H9 (cell line): ENCODE measurements around the gene PVR. TPM values are rescaled to one million over a fixed set of nuclear protein-coding genes. Genes with fewer than 3 reads are reported as not detected.

Source experiments
- DNase-seq: peaks from one replicate; pipeline ENCODE4 v3.0.0-alpha.2; 2017
- H2AFZ ChIP-seq: one replicate; pipeline ENCODE4 v1.6.1; 2013; ENCODE audit warnings: mild to moderate bottlenecking, low read length, control low read depth, moderate library complexity
- H2AK5ac ChIP-seq: 2 replicates; pipeline ENCODE4 v1.6.1; 2013; ENCODE audit warnings: low read length, control low read depth, mixed read lengths; ENCODE audit not compliant: insufficient read length
- H2BK120ac ChIP-seq: one replicate; pipeline ENCODE4 v1.6.1; 2013; ENCODE audit warnings: low read depth, mild to moderate bottlenecking, low read length, control low read depth, inconsistent platforms; ENCODE audit not compliant: poor library complexity, severe bottlenecking
- H2BK12ac ChIP-seq: 2 replicates; pipeline ENCODE4 v1.6.1; 2013; ENCODE audit warnings: low read length, control low read depth, mixed read lengths, low read depth; ENCODE audit not compliant: insufficient read length
- H2BK15ac ChIP-seq: 2 replicates; pipeline ENCODE4 v1.6.1; 2013; ENCODE audit warnings: low read depth, low read length, control low read depth
- H2BK20ac ChIP-seq: one replicate; pipeline ENCODE4 v1.6.1; 2013; ENCODE audit warnings: low read depth, mild to moderate bottlenecking, low read length, control low read depth, inconsistent platforms; ENCODE audit not compliant: poor library complexity, severe bottlenecking
- H2BK5ac ChIP-seq: 2 replicates; pipeline ENCODE4 v1.6.1; 2013; ENCODE audit warnings: low read length, control low read depth, mixed read lengths; ENCODE audit not compliant: insufficient read length
- H3K14ac ChIP-seq: 2 replicates; pipeline ENCODE4 v1.6.1; 2013; ENCODE audit warnings: low read length, control low read depth; ENCODE audit not compliant: insufficient read depth
- H3K18ac ChIP-seq: 2 replicates; pipeline ENCODE4 v1.6.1; 2013; ENCODE audit warnings: low read depth, mild to moderate bottlenecking, mixed read lengths, low read length, control low read depth; ENCODE audit not compliant: insufficient read length
- H3K23ac ChIP-seq: 2 replicates; pipeline ENCODE4 v1.6.1; 2013; ENCODE audit warnings: low read length, control low read depth, mixed read lengths, low read depth; ENCODE audit not compliant: insufficient read length
- H3K23me2 ChIP-seq: 2 replicates; pipeline ENCODE4 v1.6.1; 2013; ENCODE audit warnings: low read depth, mild to moderate bottlenecking, mixed read lengths, low read length, control low read depth; ENCODE audit not compliant: insufficient read length, poor library complexity, severe bottlenecking
- H3K27ac ChIP-seq: 2 replicates; pipeline ENCODE4 v1.5.1; 2013; ENCODE audit warnings: low read length, control low read depth, mixed read lengths, low read depth; ENCODE audit not compliant: insufficient read length
- H3K27me3 ChIP-seq: 2 replicates; pipeline ENCODE4 v1.6.1; 2013; ENCODE audit warnings: low read length, control low read depth, inconsistent platforms; ENCODE audit not compliant: insufficient read depth
- H3K4ac ChIP-seq: 2 replicates; pipeline ENCODE4 v1.6.1; 2013; ENCODE audit warnings: low read depth, mild to moderate bottlenecking, control low read depth, inconsistent platforms, low read length, moderate library complexity
- H3K4me1 ChIP-seq: 2 replicates; pipeline ENCODE4 v1.6.1; 2013; ENCODE audit warnings: low read length, control low read depth, inconsistent platforms; ENCODE audit not compliant: insufficient read depth
- H3K4me2 ChIP-seq: 2 replicates; pipeline ENCODE4 v1.6.1; 2013; ENCODE audit warnings: low read length, control low read depth, mixed read lengths; ENCODE audit not compliant: insufficient read length, insufficient read depth
- H3K56ac ChIP-seq: 2 replicates; pipeline ENCODE4 v1.6.1; 2013; ENCODE audit warnings: low read depth, mild to moderate bottlenecking, mixed read lengths, low read length, control low read depth; ENCODE audit not compliant: insufficient read length
- H3K79me1 ChIP-seq: 2 replicates; pipeline ENCODE4 v1.6.1; 2013; ENCODE audit warnings: low read depth, mild to moderate bottlenecking, moderate library complexity, low read length, control low read depth, inconsistent platforms; ENCODE audit not compliant: insufficient read depth, poor library complexity, severe bottlenecking
- H3K79me2 ChIP-seq: 2 replicates; pipeline ENCODE4 v1.6.1; 2013; ENCODE audit warnings: low read length, control low read depth, inconsistent platforms; ENCODE audit not compliant: insufficient read depth
- H3K9ac ChIP-seq: 2 replicates; pipeline ENCODE4 v1.6.1; 2013; ENCODE audit warnings: low read length, control low read depth, mixed read lengths; ENCODE audit not compliant: insufficient read length; ENCODE audit errors: extremely low read depth
- H3K9me3 ChIP-seq: one replicate; pipeline ENCODE4 v1.6.1; 2013; ENCODE audit warnings: low read depth, low read length, inconsistent platforms; ENCODE audit not compliant: control insufficient read depth
- H3T11ph ChIP-seq: one replicate; pipeline ENCODE4 v1.6.1; 2013; ENCODE audit warnings: mild to moderate bottlenecking, low read length, control low read depth, inconsistent platforms
- H4K20me1 ChIP-seq: one replicate; pipeline ENCODE4 v1.6.1; 2013; ENCODE audit not compliant: control insufficient read depth, insufficient read length, insufficient read depth
- H4K5ac ChIP-seq: 2 replicates; pipeline ENCODE4 v1.6.1; 2013; ENCODE audit warnings: low read depth, mild to moderate bottlenecking, mixed read lengths, low read length, control low read depth; ENCODE audit not compliant: insufficient read length
- H4K8ac ChIP-seq: replicated peaks from 2 replicates; pipeline ENCODE4 v1.6.1; 2013; ENCODE audit warnings: low read length, control low read depth, mixed read lengths, low read depth; ENCODE audit not compliant: insufficient read length
- H4K91ac ChIP-seq: 2 replicates; pipeline ENCODE4 v1.6.1; 2013; ENCODE audit warnings: low read depth, mild to moderate bottlenecking, moderate library complexity, mixed read lengths, low read length, control low read depth; ENCODE audit not compliant: insufficient read length
- H3K27ac Mint-ChIP-seq, 3 experiments: 2 replicates in 2 of 3; 3 replicates in 1 of 3; pipeline ENCODE4 v1.8.0; 2020 to 2021; ENCODE audit warnings: mixed read lengths in 3 of 3, mild to moderate bottlenecking in 1 of 3, moderate library complexity in 1 of 3
- H3K27me3 Mint-ChIP-seq: 2 replicates; pipeline ENCODE4 v1.8.0; 2021; ENCODE audit warnings: low read depth, mild to moderate bottlenecking, moderate library complexity, mixed read lengths
- H3K36me3 Mint-ChIP-seq, 3 experiments: 2 replicates in 2 of 3; 3 replicates in 1 of 3; pipeline ENCODE4 v1.8.0; 2020 to 2021; ENCODE audit warnings: low read depth in 3 of 3, mixed read lengths in 3 of 3; ENCODE audit not compliant: insufficient read depth in 1 of 3
- H3K4me1 Mint-ChIP-seq, 2 experiments: 2 replicates each; pipeline ENCODE4 v1.8.0; 2020; ENCODE audit warnings: mixed read lengths in 2 of 2
- H3K4me3 Mint-ChIP-seq, 2 experiments: 2 replicates in 1 of 2; 3 replicates in 1 of 2; pipeline ENCODE4 v1.8.0; 2020 to 2021; ENCODE audit warnings: mild to moderate bottlenecking in 2 of 2, mixed read lengths in 2 of 2, moderate library complexity in 1 of 2
- H3K9me3 Mint-ChIP-seq, 2 experiments: 2 replicates in 1 of 2; 3 replicates in 1 of 2; pipeline ENCODE4 v1.8.0; 2020; ENCODE audit warnings: mild to moderate bottlenecking in 2 of 2, mixed read lengths in 2 of 2, moderate library complexity in 1 of 2
- WGBS: extraction: QIAGEN DNeasy Blood & Tissue Kit; methylation state at CpG from one replicate; pipeline ENCODE4 v1.1.7; 2013; ENCODE audit warnings: missing lambda C conversion rate, low lambda C conversion rate, mixed read lengths; ENCODE audit not compliant: insufficient read length; ENCODE audit errors: extremely low coverage; 5-methylcytosine and 5-hydroxymethylcytosine counted together
- total RNA-seq: library from RNA; stranded (reverse); gene quantifications from 2 replicates; pipeline ENCODE4 v1.2.1, GENCODE V29; 2021
- TF ChIP-seq, protein P1 (sequence below): fragments of 200-600 bp; sonication (generic); conservative IDR thresholded peaks from 3 replicates; pipeline ENCODE4 v1.8.0; 2021; ENCODE audit warnings: antibody characterized with exemption, mild to moderate bottlenecking

The PVR gene
- total RNA-seq, 1 experiment from 2014 or later, result 29.2 TPM

DNA sequence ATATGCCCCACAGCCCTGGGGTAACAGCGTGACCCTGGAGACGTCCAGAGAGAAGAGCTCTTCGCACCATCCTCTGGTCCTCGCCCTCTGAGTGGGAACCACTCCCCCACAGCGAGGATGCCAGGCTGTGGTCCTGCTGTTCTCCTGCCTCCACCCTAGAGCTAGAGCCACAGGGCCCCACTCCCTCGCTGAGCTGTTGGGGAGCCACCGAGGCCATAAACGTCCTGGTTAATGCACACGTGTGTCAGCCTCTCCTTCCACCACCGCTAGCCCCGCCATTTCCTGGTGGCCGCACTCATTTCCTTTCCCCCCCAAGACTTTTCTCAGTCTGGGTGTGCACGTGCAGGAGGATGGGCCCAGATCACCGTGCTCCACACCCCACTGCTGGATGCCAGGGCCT lies 66.8 kb downstream of the PVR start:
- no peaks in the 10 kb centered on the region for H4K20me1 ChIP-seq
- H3K56ac ChIP-seq, result no peak overlapping the region
- H2BK12ac ChIP-seq, result no peak overlapping the region
- Mint-ChIP-seq H3K4me1 (no peaks in the 10 kb centered on the region), H3K27me3 (peaks cover 6% of the 10 kb centered on the region), H3K27ac (no peak overlapping the region), H3K9me3 (peaks cover 15% of the 10 kb centered on the region in 2 experiments), H3K36me3 (peaks cover 12% of the 10 kb centered on the region in 3 experiments), H3K4me3 (no peak overlapping the region)
- H3K9ac ChIP-seq, result no peak overlapping the region
- H3K23ac ChIP-seq, result no peak overlapping the region
- H2BK5ac ChIP-seq, result no peak overlapping the region
- H3K14ac ChIP-seq, result no peak overlapping the region; the same call in 1 of the 2 replicates
- no peak for DNase-seq
- peaks cover 3% of the 10 kb centered on the region for H3K23me2 ChIP-seq
- H2BK20ac ChIP-seq, result no peak overlapping the region
- no peaks in the 10 kb centered on the region for H3K4me1 ChIP-seq
- no peak overlapping the region for H2AK5ac ChIP-seq
- no peak overlapping the region for H4K91ac ChIP-seq
- no peaks in the 10 kb centered on the region for H3K27me3 ChIP-seq
- no peak overlapping the region for H3K27ac ChIP-seq
- H3T11ph ChIP-seq, result no peak overlapping the region
- H2AFZ ChIP-seq, result no peak overlapping the region
- WGBS, result no CpG with 5 or more reads among the region's 14 CpGs
- H4K8ac ChIP-seq, result no peak overlapping the region
- peaks cover 5% of the 10 kb centered on the region for H3K9me3 ChIP-seq
- no peak overlapping the region for H4K5ac ChIP-seq
- H3K18ac ChIP-seq, result no peak overlapping the region
- no peak overlapping the region for H3K4ac ChIP-seq
- 0 out of 2 replicates have a peak, but pooled peaks cover 2% of the 10 kb centered on the region for H3K79me2 ChIP-seq
- no peaks in the 10 kb centered on the region for H3K79me1 ChIP-seq
- H2BK15ac ChIP-seq, result no peak overlapping the region
- no peak overlapping the region for H2BK120ac ChIP-seq
- H3K4me2 ChIP-seq, result no peak overlapping the region
- TF ChIP-seq, protein P1, sequence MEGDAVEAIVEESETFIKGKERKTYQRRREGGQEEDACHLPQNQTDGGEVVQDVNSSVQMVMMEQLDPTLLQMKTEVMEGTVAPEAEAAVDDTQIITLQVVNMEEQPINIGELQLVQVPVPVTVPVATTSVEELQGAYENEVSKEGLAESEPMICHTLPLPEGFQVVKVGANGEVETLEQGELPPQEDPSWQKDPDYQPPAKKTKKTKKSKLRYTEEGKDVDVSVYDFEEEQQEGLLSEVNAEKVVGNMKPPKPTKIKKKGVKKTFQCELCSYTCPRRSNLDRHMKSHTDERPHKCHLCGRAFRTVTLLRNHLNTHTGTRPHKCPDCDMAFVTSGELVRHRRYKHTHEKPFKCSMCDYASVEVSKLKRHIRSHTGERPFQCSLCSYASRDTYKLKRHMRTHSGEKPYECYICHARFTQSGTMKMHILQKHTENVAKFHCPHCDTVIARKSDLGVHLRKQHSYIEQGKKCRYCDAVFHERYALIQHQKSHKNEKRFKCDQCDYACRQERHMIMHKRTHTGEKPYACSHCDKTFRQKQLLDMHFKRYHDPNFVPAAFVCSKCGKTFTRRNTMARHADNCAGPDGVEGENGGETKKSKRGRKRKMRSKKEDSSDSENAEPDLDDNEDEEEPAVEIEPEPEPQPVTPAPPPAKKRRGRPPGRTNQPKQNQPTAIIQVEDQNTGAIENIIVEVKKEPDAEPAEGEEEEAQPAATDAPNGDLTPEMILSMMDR, result no peak
